Activated CD4-positive, CD25-positive, alpha-beta regulatory T cell treated with anti-CD3 and anti-CD28 coated beads, Interleukin-2, amount 50 U/mL, for 72 hours (primary cell): ENCODE results near the gene NHS.
"Not testable (repeated sequence)": the region's sequence is repeated elsewhere in the genome, so short reads cannot be mapped to it uniquely, and the experiment has no call there.

ENCODE experiments used
- DNase-seq: peaks from one replicate; pipeline ENCODE4 v3.0.0; 2021

The NHS gene

GRCh38 chrX:17409566-17410290 is 34.7 kb downstream of the NHS start:
- DNase-seq: no peak

GRCh38 chrX:17410651-17411050 is 35.7 kb downstream of the NHS start:
- no peak for DNase-seq

DNA sequence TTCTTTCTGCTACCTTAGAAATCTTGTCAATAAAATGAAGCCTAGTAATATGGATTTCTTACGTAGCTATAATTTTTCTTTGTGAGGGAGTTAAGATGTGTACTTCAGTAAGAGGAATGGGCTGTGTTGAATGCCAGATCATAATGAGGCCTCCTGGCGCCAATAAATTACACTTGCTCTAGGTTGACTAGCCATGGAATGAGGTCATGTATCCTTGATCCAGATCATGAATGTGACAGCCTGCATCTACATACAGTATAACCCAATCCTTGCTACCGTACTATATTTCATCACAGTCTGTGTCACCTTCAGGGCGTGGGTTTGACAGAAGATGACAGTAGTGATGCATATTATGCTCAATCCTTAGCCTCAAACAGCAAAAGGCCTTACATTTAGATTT is 36.2 kb downstream of the NHS start:
- DNase-seq: no peak

- DNase-seq: no peak
Measured at GRCh38 chrX:17412692-17413091, 37.7 kb downstream of the NHS start.

- no peak for DNase-seq
Measured at GRCh38 chrX:17413228-17413627, 38.2 kb downstream of the NHS start.

DNA sequence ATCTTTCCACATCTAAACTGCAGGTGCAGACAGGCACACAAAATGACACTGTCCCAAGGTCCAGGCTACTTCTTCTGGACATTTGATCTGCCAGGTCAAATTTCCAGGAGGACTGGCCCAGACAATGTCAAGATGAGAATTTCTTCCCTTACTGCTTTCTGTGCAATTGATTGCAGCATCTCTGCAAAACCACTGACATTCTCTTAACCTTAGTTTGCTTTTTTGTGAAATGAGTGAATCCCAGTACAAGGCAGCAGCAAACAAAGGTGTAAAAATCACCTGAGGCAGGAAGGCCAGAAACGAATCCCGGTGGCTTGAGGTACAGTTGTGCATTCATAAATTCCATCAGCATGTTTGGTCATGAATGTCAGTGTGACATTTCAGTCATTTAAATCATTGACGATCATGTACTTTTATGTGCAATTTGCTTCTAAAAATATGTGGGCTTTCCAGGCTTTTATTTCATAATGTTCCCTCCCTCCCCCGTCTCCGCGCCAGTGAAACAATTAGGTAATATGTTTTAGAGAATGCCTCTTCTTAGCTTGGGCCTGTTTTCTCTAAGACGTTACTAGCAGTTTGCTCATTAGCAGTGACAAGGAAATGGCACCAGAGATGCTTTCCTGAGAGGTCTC is 39.1 kb downstream of the NHS start:
- DNase-seq: no peak

GRCh38 chrX:17414839-17415238 is 39.8 kb downstream of the NHS start:
- no peak for DNase-seq

DNA sequence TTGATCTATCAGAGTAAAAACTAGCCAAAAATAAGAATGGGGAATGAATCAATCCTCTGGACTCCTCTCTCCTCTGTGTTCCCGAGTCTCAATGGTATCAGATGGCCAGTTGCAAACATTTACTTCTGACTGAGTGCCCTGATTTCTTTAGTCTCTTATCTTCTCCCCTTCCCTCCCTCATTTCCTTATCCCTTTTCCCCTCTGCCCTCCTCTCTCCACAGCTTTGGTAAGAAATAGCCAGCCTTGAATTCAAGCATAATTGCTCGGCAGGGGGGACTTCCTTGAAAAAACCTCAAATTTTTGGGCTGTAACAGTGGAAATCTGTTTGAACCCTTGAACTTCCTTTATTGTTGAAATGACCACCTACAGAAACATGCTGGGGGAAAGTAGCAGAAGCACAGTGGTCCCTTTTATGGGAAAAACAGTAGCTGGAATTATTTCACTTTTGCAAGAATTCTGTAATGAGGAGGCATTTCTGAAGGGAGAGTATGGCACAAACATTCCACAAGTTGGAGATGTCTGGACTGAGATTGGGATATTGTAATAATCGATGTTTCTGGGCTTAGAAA is 40.3 kb downstream of the NHS start:
- DNase-seq: no peak

GRCh38 chrX:17417372-17417771 is 42.4 kb downstream of the NHS start:
- no peak for DNase-seq

GRCh38 chrX:17425136-17425535 is 50.1 kb downstream of the NHS start:
- DNase-seq: no peak

DNA sequence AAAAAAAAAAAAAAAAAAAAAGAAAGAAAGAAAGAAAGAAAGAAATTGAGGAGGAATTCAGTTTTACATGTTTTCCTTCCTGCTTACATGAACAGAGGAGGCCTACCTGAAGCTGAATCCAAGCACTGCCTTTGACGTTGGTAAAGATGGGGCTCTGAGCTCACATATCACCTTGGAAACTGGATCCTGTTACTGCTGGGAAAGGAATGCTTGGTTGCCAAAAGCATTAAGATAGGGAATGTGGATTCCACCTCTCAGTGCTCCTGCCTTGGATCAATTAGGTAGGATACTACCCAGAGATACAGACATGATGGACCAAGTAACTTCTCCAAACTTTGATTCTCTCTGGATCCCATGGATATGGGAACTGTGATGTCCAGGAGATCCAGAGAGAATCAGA is 50.6 kb downstream of the NHS start:
- no peak for DNase-seq

- no peak for DNase-seq
Measured at GRCh38 chrX:17431171-17431570, 56.2 kb downstream of the NHS start.

DNA sequence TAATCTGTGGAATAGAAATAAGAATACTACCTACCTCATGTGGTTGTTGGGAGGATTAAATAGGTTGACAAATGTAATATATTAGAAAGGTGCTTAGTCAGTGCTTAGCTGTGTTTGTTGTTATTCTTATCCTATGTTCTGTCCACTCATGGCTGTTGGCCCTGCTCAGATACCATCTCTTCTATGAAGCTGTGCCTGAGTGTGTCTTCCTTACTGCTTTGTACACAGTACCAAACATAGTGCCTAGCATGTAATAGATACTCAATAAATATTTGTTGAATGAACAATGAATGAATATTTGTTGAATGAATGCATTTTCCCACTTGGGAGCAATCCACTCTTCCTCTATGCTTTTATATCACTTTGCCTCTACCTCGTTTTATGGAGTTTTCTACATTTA is 57.2 kb downstream of the NHS start:
- no peak for DNase-seq

DNA sequence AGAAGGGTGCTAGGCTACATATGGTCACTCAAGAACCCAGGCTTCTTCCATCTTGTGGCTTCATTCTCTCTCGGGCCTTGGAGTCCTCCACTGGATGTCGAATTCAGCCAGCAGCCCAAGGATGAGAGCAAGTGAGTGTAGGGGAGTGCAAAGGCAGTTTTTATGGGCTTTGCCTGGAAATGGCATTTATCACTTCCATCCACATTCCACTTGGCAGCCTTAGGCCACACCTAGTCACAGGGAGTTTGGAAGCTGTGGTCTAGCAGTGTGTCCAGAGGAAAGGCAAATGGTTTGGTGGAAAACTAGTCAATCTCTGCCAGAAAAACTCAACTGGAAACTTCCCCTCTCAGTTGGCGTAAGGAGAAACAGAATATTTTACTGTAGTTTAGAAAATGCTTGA is 59.0 kb downstream of the NHS start:
- DNase-seq: no peak

DNA sequence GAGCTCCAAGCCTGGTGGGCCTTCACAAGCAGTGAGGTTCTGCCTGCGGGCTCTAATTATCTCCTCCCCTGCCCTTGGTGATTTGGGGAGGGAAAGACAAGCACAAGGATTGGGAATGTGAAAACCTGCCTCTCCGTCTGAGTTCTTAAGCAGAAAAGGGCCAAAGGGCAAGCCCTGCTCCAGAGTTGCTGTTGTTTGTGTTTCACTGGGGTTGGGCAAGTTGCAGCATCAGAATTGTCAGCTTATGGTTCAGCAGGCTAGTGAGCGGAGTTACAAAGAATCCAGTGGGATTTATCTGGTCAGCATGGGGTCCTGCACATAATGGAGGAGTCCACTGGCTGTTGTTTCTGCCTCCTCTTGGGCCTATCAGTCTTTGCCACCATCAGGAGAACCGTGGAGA is 60.5 kb downstream of the NHS start:
- no peak for DNase-seq

DNA sequence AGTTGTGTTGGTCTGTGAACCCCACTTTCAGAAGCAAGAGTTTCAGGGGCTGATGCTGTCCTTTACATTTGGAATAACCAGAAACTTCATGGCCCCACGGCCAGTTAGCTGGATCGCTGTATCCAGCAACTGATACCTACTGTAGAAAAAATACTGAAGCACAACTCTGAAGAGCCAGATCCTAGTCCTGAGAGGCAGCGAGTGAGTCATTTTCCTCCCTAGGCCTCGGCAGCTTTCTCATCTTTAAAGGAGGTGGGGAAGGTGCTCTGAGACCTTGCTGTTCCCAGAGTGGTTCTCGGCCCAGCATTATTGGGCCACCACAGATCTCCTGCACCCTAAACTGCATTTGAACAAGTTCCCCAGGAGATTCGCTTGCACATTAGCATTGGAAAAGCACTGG is 63.2 kb downstream of the NHS start:
- DNase-seq: no peak

DNA sequence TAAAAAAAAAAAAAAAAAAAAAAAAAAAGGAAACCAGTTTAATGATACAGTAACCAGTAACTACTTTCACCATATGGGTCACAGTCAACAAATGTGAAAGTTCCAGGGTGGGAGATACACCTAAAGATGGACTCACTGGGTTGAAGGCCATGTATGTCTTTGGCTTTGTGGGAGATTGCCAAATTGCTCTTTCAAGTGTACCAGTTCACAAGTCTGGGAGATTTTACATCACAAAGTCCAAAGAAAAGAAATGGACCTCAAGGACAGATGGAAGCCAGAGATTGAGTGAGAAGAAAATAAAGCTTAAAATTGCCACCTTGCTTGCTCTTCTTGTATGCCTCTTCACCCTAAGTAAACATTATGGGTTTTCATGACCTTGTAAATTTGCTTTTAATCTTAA is 65.3 kb downstream of the NHS start:
- DNase-seq: no peak

- DNase-seq: no peak
Measured at GRCh38 chrX:17440836-17441235, 65.8 kb downstream of the NHS start.

GRCh38 chrX:17441965-17442364 is 67.0 kb downstream of the NHS start:
- no peak for DNase-seq

DNA sequence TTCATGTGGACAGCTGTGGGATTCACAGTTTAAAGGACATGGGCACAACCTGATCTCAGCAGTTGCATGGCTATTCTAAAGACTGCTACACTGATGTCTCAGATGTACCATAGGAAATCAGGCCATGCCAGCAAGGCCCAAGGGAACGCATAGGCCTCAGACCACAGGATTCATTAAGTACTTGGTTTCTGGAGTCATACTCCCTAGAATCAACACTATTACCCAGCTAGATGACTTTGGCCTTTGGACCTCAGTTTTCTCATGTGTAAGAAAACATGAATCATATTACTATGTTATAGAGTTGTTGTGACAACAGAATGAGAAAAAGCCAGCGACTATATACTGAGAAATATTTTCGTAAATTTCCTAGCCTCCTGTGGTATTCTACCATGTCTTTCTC is 67.9 kb downstream of the NHS start:
- DNase-seq: no peak

DNA sequence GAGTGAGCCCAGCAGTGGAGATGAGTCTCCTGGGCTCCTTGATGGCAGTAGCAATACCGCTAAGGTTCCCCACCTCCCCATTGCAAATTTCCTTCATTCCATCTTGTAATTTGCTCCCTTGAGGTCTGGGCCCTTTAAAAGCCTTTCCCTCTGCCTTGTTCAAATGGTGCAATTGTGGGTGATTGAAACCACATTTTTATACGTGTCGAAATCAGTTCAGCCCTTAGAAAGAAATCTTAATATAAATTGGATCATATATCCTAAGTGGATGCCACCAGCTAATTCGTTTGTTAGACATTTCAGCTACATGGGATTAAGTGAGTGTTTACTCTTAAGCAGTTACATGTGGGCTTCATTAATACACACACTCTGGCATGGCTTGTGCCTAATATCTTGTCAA is 68.6 kb downstream of the NHS start:
- no peak for DNase-seq

DNA sequence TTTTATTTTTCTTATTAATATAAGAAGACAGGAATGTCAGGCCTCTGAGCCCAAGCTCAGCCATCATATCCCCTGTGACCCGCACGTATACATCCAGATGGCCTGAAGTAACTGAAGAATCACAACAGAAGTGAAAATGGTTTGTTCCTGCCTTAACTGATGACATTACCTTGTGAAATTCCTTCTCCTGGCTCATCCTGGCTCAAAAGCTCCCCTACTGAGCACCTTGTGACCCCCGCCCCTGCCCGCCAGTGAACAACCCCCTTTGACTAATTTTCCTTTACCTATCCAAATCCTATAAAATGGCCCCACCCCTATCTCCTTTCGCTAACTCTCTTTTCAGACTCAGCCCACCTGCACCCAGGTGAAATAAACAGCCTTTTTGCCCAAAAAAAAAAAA is 71.3 kb downstream of the NHS start:
- not testable (repeated sequence) for DNase-seq

DNA sequence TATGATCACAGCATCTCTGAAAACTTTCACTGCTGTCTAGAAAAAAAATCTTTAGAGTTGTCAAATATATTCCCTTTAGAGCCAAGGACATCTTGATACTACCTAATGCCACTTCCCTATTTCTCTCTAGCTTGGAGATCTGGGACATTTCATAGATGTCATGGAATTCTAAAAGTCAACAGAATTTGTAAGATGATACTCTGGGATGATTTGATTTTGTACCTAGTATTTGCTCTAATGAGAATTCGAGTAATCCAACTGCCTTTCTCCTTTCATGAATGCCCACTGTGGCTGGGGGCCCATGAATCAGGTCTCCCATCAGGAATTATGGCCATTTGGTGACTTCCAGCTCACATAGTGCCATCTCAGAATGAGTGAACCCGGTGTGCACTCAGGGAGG is 73.2 kb downstream of the NHS start:
- no peak for DNase-seq

GRCh38 chrX:17449866-17450265 is 74.9 kb downstream of the NHS start:
- DNase-seq: no peak

- no peak for DNase-seq
Measured at GRCh38 chrX:17453788-17454187, 78.8 kb downstream of the NHS start.
